Natural killer cell (primary cell): ENCODE data around the gene RIMBP2. TPM values are rescaled to one million over a fixed set of nuclear protein-coding genes. Genes with fewer than 3 reads are reported as not detected.

Experiments
- ATAC-seq, 3 donors: fragments of 150-1000 bp in 2 of 3; fragments of 200-7000 bp in 1 of 3; cut with Tn5 transposase; 1 replicate in 1 of 3; 2 replicates in 2 of 3; pipeline ENCODE4 v1.10.0; 2021; ENCODE audit warnings: mild to moderate bottlenecking in 2 of 3, moderate library complexity in 2 of 3
- DNase-seq, 2 donors: peaks; one replicate each; pipeline versions ENCODE4 v3.0.0 to v3.0.0-alpha.2; 2013 to 2021; ENCODE audit warnings: mixed read lengths in 1 of 2
- H3K27ac ChIP-seq: one replicate; pipeline ENCODE4 v1.5.1; 2013; ENCODE audit warnings: mild to moderate bottlenecking, low read length
- H3K27me3 ChIP-seq: one replicate; pipeline ENCODE4 v1.6.1; 2013; ENCODE audit warnings: low read length; ENCODE audit not compliant: control insufficient read depth, insufficient read depth
- H3K36me3 ChIP-seq: one replicate; pipeline ENCODE4 v1.6.1; 2013; ENCODE audit warnings: low read length; ENCODE audit not compliant: control insufficient read depth, insufficient read depth
- H3K4me1 ChIP-seq: one replicate; pipeline ENCODE4 v1.6.1; 2013; ENCODE audit warnings: low read length; ENCODE audit not compliant: control insufficient read depth, insufficient read depth
- H3K4me3 ChIP-seq: one replicate; pipeline ENCODE4 v1.5.1; 2013; ENCODE audit warnings: low read length
- H3K9me3 ChIP-seq: one replicate; pipeline ENCODE4 v1.6.1; 2013; ENCODE audit warnings: low read length; ENCODE audit not compliant: control insufficient read depth, insufficient read depth
- H3K27ac Mint-ChIP-seq, 2 donors: one replicate each; pipeline ENCODE4 v1.8.0; 2022; ENCODE audit warnings: mild to moderate bottlenecking in 2 of 2, mixed read lengths in 2 of 2, moderate library complexity in 1 of 2
- H3K27me3 Mint-ChIP-seq, 2 donors: one replicate each; pipeline ENCODE4 v1.8.0; 2022; ENCODE audit warnings: low read depth in 2 of 2, mixed read lengths in 2 of 2
- H3K36me3 Mint-ChIP-seq: one replicate; pipeline ENCODE4 v1.8.0; 2022; ENCODE audit warnings: mixed read lengths
- H3K4me1 Mint-ChIP-seq, 2 donors: one replicate each; pipeline ENCODE4 v1.8.0; 2022; ENCODE audit warnings: mixed read lengths in 2 of 2
- H3K4me3 Mint-ChIP-seq: one replicate; pipeline ENCODE4 v1.8.0; 2022; ENCODE audit warnings: mild to moderate bottlenecking, moderate library complexity, mixed read lengths
- H3K9me3 Mint-ChIP-seq, 2 donors: one replicate each; pipeline ENCODE4 v1.8.0; 2022; ENCODE audit warnings: mixed read lengths in 2 of 2
- CTCF ChIP-seq: fragments of 200-600 bp; IDR thresholded peaks from one replicate; pipeline ENCODE4 v1.8.0; 2022; ENCODE audit warnings: antibody characterized with exemption
- WGBS: methylation state at CpG from one replicate; pipeline ENCODE4 v1.1.7; 2013; ENCODE audit warnings: missing lambda C conversion rate; ENCODE audit not compliant: insufficient coverage; 5-methylcytosine and 5-hydroxymethylcytosine counted together
- intact Hi-C: fragments of 100-400 bp; cut with micrococcal nuclease; formaldehyde crosslinking; loops from one replicate; pipeline ENCODE4 v1.14.2; 2022
- total RNA-seq, 4 donors: library from RNA; stranded (reverse); fragments of 120-200 nt in 1 of 4; gene quantifications; one replicate each; pipeline versions ENCODE4 v1.2.3 to v1.2.4, GENCODE V29; 2013 to 2022

The RIMBP2 gene
- total RNA-seq, 3 donors from 2014 or later (not counting 1 experiment from before 2014, with no cell fraction given): not detected

DNA sequence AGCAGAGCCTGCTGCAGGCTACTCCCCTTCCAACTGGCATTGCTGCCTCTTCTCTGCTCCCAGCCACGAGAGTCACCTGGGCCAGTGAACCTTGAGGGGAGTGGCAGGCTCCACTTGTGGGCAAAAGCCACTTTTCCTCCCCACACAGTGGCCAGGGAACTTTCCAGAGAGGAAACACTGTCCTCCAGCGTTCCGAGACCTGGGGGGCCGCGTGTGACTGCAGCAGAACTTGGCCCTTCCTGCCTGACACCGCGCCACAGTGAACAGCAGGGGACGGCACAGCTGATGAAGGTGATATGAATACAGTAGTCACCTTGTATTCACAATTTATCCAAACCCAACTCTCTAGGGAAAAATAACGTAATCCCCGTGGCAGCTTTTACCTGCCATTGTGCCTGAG lies 263.6 kb downstream of the RIMBP2 start:
- Mint-ChIP-seq H3K27ac (no peak overlapping the region), H3K4me3 (no peak overlapping the region), H3K36me3 (no peaks in the 10 kb centered on the region), H3K9me3 (no peaks in the 10 kb centered on the region), H3K27me3 (no peaks in the 10 kb centered on the region), H3K4me1 (no peaks in the 10 kb centered on the region)
- 79% methylated on average over 10 of the region's 10 CpGs for WGBS
- H3K9me3 ChIP-seq: no peaks in the 10 kb centered on the region
- no peak overlapping the region for H3K27ac ChIP-seq
- TF ChIP-seq CTCF: no peak
- intact Hi-C loops: no loop called here
- no peaks in the 10 kb centered on the region for H3K4me1 ChIP-seq
- ATAC-seq: no peak
- no peak overlapping the region for H3K4me3 ChIP-seq
- DNase-seq: no peak
- H3K27me3 ChIP-seq: no peaks in the 10 kb centered on the region
- no peaks in the 10 kb centered on the region for H3K36me3 ChIP-seq

DNA sequence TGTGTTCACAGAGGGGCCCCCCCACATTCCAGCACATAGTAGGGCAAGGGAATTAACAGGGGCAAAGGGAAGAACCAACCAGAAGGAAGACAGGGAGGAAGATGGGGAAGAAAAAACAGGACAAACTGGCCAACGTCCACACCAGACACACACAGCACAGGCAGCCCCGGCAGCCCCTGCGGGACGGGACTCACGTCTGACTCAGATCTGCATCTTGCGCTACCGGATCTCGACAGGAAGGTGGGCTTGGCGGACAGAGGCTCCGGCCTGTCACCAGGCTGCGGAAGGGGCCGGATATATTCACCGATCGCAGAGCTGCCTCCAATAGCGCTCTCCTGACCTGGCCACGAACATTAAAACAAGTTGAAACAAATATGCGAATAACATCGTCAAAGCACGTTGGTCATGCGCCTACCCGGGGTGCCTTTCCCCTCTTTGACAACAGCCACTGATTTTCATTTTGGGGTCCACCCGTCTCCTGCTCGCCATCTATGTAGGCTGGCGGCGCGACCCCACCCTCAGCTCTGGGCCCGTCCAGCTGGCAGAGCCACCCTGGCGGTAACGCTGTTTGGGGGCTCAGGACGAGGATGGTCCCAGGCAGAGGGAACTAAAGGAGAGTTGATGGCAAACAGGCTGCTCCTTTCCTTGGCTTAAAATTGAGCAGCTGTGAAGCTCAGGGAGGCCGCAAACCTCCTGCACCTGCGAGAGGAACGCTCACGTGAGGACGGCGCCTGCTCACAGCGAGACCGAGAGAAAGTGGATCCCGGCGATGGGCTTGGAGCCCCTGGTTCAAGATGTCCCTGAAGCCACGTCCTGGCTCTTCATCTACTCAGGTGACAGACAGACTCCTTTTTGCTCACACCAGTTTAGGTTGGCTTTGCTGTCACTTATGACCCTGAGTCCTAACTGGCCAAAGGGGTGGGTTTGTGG lies 264.8 kb downstream of the RIMBP2 start:
- no peaks in the 10 kb centered on the region for H3K9me3 Mint-ChIP-seq
- H3K4me3 Mint-ChIP-seq: no peak overlapping the region
- no peak overlapping the region for H3K27ac Mint-ChIP-seq
- H3K36me3 Mint-ChIP-seq: no peaks in the 10 kb centered on the region
- WGBS: 92% methylated on average over 41 of the region's 41 CpGs
- ATAC-seq (no peak), DNase-seq (no peak)
- H3K27ac ChIP-seq: no peak overlapping the region
- H3K27me3 Mint-ChIP-seq: no peaks in the 10 kb centered on the region
- H3K36me3 ChIP-seq: no peaks in the 10 kb centered on the region
- no peak for TF ChIP-seq CTCF
- H3K27me3 ChIP-seq: no peaks in the 10 kb centered on the region
- intact Hi-C loops: no loop called here
- no peaks in the 10 kb centered on the region for H3K4me1 ChIP-seq
- no peaks in the 10 kb centered on the region for H3K9me3 ChIP-seq
- H3K4me3 ChIP-seq: no peak overlapping the region
- no peaks in the 10 kb centered on the region for H3K4me1 Mint-ChIP-seq

- Histone ChIP-seq H3K4me1 (no peaks in the 10 kb centered on the region), H3K9me3 (no peaks in the 10 kb centered on the region), H3K27ac (no peak overlapping the region), H3K36me3 (no peaks in the 10 kb centered on the region), H3K27me3 (no peaks in the 10 kb centered on the region), H3K4me3 (no peak overlapping the region)
- DNase-seq (no peak), ATAC-seq (no peak)
- Mint-ChIP-seq H3K27ac (no peak overlapping the region), H3K27me3 (peaks cover 0 to 1% of the 10 kb centered on the region in 2 donors), H3K4me1 (no peaks in the 10 kb centered on the region), H3K4me3 (no peak overlapping the region), H3K9me3 (no peaks in the 10 kb centered on the region), H3K36me3 (no peaks in the 10 kb centered on the region)
- intact Hi-C loops: no loop called here
- WGBS: 89% methylated on average over 18 of the region's 18 CpGs
- no peak for TF ChIP-seq CTCF
These were observed 266.8 kb downstream of the RIMBP2 start for GRCh38 chr12:130449291-130449690.
